GM04503 (cell line): ENCODE results near the gene ABCA6.
"Not testable (repeated sequence)": the region's sequence is repeated elsewhere in the genome, so short reads cannot be mapped to it uniquely, and the experiment has no call there.

ENCODE experiments used
- DNase-seq: peaks from one replicate; pipeline ENCODE4 v3.0.0-alpha.2; 2012; ENCODE audit warnings: low read depth

Gene ABCA6, protein sequence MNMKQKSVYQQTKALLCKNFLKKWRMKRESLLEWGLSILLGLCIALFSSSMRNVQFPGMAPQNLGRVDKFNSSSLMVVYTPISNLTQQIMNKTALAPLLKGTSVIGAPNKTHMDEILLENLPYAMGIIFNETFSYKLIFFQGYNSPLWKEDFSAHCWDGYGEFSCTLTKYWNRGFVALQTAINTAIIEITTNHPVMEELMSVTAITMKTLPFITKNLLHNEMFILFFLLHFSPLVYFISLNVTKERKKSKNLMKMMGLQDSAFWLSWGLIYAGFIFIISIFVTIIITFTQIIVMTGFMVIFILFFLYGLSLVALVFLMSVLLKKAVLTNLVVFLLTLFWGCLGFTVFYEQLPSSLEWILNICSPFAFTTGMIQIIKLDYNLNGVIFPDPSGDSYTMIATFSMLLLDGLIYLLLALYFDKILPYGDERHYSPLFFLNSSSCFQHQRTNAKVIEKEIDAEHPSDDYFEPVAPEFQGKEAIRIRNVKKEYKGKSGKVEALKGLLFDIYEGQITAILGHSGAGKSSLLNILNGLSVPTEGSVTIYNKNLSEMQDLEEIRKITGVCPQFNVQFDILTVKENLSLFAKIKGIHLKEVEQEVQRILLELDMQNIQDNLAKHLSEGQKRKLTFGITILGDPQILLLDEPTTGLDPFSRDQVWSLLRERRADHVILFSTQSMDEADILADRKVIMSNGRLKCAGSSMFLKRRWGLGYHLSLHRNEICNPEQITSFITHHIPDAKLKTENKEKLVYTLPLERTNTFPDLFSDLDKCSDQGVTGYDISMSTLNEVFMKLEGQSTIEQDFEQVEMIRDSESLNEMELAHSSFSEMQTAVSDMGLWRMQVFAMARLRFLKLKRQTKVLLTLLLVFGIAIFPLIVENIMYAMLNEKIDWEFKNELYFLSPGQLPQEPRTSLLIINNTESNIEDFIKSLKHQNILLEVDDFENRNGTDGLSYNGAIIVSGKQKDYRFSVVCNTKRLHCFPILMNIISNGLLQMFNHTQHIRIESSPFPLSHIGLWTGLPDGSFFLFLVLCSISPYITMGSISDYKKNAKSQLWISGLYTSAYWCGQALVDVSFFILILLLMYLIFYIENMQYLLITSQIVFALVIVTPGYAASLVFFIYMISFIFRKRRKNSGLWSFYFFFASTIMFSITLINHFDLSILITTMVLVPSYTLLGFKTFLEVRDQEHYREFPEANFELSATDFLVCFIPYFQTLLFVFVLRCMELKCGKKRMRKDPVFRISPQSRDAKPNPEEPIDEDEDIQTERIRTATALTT (N-terminal part only)

DNA sequence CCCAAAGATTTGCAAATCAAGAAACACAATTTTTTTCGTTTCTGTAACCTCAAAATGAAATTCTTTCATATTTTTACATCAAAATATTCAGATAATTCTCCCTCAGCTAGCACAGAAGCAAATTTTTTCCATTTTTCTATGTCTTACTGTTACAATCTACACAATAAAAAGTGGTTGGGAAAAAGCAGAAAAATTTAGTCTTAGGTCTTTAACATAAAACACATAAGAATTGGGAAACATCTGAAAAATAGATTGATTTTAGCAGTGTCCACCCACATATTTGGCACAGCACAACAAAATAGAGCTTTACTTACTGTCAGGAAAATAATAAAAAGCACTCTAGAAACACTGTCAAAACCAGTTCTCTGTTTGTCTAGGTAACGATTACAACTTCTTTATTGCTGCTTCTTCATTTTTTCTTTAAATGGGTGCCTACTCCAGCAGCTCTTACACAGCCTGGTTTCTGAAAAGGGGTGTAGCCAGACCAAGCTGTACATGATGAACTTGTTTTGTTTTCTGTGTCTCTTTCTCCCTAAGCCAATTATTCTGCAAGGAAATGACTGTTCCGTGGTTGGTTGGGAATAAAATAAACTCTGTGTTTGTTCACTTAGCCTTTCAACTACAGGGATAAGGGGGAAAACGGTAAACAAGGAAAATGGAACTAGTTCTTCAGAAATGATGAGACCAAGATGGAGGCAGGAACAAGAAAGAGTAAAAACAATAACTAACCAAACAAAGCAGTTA is at the start of gene ABCA6:
TSS of gene ABCA6 (minus strand) at position 465 of the 744 bp plus-strand sequence. CDS start 1,192 bp downstream, outside the sequence.
- DNase-seq: peak; percentile 47

DNA sequence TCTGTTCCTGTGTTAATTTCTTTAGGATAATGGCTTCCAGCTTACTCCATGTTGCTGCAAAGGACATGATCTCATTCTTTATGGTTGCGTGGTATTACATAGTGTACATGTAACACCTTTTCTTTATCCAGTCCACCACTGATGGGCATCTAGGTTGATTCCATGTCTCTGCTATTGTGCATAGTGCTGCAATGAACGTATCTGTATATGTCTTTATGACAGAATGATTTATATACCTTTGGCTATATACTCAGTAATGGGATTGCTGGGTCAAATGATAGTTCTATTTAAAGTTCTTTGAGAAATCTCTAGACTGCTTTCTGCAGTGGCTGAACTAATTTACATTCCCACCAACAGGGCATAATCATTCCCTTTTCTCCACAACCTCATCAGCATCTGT is 47.1 kb upstream of the ABCA6 start:
- no peak for DNase-seq

- DNase-seq: no peak
Observed at GRCh38 chr17:69188064-69188463, 46.4 kb upstream of the ABCA6 start.

DNA sequence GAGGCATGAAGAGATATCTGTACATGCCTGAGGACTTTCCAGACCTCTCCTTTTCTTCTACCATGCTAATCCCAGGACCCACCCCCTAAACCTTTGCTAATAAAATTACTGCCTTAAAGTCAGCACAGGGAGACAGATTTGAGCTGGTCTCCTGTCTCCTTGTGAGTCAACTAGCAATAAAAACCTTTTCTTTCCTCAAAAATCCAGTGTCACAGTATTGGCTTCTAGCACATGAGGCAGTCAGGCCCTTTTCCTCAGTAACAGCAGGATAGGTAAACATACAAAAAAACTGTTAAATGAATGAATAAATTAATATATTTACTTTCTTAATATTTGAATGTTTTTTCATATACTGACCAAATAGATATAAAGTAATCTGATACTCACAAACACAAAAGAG is 45.6 kb upstream of the ABCA6 start:
- DNase-seq: no peak

- DNase-seq: peak; percentile 4
Observed at GRCh38 chr17:69179227-69179952, 37.7 kb upstream of the ABCA6 start.

DNA sequence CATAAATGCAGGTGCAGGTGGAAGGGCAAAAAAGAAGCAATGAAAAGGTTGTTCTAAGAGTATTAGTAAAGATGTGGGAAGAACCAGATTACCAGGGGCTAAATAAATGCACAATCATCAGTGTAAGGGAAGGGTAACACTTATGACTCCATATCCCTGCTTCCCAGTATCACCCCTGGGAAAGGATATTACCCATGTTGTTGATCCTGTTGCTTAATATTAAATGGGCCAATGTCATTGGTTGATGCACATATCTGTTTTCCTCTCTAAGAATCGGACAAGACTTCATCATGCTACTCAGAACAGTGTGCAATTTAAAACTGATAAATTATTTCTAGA is 34.7 kb upstream of the ABCA6 start:
- DNase-seq: no peak

GRCh38 chr17:69175625-69176456 is 34.1 kb upstream of the ABCA6 start:
- peak; percentile 26 for DNase-seq

GRCh38 chr17:69175262-69175624 is 33.5 kb upstream of the ABCA6 start:
- DNase-seq: no peak

DNA sequence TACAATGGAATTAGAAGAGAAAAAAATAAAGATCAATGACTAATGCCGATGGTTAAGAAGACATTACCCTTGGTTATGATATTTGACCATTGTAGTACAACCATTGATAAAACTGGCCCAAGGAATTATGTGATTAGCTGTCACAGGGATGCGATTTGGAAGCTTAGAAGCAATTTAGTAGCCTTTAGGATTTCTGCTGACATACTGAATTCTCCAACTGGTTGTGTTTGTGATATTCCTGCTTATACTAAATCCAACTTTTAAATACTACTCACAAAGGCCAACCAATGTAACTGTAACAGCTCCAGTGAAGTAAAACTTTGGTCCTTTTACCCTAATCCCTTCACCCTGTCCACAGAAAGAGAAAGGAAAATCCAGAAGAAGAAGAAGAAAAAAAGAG is 31.4 kb upstream of the ABCA6 start:
- DNase-seq: no peak

DNA sequence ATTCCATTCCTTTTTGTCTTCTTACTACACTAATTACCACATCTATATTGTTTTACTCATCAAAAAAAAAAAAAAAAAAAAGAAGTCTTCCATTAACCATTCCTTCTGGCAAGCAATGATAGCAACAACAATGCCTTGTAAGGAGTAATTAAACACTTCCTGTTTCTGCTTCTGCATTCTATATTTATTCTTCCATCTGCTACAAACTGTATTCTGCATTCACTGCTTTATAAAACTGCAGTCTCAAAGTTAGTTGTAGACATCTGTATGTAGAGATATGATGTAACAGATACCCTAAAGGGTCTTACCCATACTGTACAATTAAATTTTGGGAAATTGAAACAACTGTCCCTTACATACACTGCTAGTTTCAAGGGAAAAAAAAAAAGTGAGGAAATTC is 28.7 kb upstream of the ABCA6 start:
- no peak for DNase-seq

GRCh38 chr17:69168642-69169041 is 26.9 kb upstream of the ABCA6 start:
- DNase-seq: not testable (repeated sequence)

DNA sequence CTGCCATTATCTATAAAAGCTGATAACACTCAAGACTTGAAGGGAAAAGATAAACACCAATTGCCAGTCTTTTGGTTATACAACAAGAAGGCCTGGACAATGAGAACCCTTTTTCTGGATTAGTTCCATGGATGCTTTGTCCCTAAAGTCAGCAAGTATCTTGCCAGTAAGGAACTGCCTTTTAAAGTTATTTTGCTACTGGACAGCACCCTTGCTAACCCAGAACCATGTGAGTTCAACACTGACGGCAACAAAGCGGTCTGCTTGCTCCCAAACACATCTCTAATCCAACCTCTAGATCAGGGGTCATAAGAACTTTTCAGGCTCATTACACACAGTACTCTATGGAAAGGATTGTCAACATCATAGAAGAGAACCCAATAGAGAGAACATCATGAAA is 25.3 kb upstream of the ABCA6 start:
- no peak for DNase-seq

DNA sequence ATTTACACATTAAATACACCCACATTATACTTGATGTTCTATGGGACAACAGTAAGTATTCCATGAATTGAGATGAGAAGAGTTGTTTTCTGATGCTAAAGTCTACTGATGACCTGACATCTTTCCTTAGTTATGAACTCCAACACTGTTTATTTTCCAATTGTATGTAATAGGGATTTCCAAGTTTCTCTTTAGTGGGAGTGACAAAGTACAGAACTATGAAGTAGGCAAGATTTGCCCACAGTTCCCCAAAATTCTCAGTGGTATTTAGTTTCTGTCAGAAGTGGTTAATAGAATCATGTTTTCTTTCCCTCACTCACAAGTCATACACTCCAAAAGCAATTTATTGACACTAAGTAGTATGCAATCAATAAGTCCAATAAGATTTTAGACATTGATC is 22.5 kb upstream of the ABCA6 start:
- no peak for DNase-seq

DNA sequence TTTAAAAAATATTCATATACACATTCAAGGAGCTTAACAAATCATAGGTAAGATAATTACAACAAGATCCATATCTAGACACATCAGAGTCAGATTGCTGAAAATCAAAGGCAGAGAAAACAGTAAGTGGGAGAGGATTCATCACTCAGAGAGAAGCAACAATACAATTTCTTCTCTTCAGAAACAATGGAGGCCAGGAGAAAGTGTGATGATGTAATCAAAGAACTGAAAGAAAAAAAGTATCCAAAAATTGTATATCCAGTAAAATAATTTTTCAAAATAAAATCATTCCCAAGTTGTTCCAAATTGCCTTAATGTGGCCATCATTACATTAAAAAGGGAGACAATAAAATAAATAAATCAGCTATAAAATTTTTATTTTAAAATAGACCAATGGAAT is 17.7 kb upstream of the ABCA6 start:
- no peak for DNase-seq

DNA sequence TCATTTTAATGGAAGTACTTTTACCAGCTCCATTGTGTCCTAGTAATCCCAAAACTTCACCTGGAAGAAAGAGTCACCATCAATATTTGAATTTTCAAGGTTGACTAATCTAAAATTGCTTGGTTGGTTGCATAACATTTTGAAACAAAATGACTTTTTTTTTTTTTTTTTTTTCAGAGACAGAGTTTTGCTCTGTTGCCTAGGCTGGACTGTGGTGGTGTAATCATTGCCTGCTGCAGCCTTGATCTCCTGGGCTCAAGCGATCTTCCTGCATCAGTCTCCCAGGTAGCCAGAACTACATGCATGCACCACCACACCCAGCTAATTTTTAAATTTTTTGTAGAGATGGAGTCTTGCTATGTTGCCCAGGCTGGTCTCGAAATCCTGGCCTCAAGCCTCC is 12.6 kb upstream of the ABCA6 start:
- no peak for DNase-seq

DNA sequence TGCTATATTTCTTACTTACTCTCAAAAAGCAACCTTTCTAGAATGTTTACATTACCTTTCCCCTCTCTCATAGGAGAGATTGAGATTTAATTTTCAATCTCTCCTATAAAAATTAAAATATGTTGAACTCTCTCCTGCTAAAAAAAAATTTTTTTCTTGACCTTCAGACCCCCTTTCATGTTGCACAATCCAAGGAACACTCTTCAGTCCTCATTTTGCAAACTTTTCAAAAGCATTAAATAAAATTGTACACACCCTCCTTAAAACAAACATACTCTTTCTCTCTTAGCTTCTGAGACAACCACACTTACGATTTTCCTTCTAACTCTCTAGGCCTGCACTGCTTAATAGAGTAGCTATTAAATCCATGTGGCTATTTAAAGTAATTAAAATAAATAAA is 8.6 kb upstream of the ABCA6 start:
- no peak for DNase-seq

DNA sequence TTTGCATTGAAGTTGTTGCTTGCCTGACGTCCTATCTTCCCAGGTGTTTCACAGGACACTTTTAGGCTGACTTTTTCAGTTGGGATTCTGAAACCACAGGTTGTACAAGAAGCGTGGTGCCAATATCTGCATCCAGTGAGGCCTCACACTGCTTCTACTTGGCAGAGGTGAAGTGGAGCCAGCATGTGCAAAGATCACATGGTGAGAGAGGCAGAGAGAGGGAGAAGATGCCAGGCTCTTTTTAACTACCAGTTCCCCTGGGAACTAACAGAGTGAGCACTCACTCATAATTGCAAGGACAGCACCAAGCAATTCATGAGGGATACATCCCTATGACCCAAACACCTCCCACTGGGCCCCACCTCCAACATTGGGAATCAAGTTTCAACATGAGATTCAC is 5.8 kb upstream of the ABCA6 start:
- no peak for DNase-seq

GRCh38 chr17:69144331-69145255 is 2.9 kb upstream of the ABCA6 start:
- DNase-seq: no peak

GRCh38 chr17:69143683-69144231 is 2.1 kb upstream of the ABCA6 start:
- no peak for DNase-seq
